ENCODE measurements around the gene RBMX. TPM values are rescaled to one million over a fixed set of nuclear protein-coding genes. Genes with fewer than 3 reads are reported as not detected.
"Not testable (repeated sequence)": the region's sequence is repeated elsewhere in the genome, so short reads cannot be mapped to it uniquely, and the experiment has no call there.

Gene RBMX
- total RNA-seq, 1 experiment from 2014 or later: 495 TPM

DNA sequence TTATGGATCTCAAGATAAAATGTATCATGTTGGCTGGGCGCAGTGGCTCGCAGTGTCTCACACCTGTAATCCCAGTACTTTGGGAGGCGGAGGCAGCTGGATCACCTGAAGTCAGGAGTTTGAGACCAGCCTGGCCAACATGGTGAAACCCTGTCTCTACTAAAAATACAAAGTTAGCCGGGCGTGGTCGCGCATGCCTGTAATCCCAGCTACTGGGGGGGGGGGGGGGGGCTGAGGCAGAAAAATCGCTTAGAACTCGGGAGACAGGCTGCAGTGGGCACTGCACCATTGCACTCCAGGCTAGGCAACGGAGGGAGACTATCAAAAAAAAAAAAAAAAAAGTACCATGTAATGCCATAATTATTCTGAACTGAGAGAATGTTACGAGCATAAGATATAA, 2.1 kb downstream of the RBMX start:
- DNase-seq (ENCODE audit: low read depth): no peak

DNA sequence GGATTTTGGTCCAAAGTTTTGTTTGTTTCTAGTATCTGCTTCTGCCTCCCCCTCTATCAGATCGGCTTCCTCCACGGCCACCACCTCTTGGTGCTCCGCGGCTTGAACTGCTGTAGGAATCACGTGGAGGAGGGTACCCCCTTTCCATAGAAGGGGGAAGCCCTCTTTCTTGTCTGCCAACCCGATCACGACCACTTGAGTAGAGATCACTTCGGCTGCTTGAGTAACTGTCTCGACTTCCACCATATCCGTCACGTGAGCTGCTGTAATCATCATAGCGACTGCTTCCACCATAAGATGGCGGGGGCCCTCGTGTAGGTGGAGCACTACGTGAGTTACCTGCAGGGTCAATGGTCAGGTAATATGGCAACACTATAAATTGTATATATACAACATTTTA, 6.4 kb downstream of the RBMX start:
- DNase-seq (ENCODE audit: low read depth): not testable (repeated sequence)

DNA sequence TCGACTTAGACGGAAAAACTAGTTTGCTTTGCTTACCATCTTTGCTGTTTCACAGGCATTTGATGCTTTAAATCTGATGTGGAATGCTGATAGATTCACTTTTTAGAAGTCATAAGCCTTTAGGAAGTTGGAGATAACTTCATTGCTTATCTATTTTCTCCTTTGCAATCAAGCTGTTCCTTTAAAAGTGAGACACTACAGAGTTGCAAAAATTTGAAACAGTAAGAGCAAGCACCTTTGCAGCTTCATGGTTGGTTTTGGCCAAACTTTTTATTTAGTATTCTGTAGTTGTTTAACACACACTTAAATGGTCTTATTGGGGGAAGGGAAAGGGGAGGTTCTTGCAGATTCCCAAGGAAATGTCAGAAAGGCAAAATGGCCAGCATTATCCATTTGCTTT, 7.3 kb downstream of the RBMX start:
- not testable (repeated sequence) for DNase-seq (ENCODE audit: low read depth)

DNA sequence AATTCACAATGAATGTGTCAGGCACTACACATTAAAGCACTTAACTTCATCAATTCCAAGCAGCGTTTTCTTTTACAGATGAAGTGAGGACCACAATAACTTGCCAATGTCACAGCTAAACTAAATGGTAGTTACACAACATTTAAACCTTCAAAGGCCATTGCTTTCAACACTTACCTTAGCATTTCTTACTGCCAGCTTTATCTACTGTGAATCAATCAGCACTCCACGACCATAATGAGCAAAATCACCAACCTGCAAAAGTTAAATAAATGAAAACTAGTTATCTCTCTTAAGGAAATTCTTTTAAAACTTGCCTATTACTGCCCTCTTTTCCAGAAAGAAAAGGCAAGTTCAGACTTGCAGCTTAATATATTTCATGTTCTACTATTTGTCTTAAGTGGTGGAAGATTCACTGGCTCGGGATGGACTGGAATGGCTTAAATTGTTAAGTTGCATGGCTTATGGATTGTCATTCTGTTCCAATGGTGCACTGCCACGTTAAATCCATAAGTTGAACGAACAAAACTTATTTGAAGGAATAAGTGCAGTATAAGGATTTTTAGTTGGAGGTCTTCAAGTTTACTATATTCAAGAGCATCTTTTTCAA, 8.3 kb downstream of the RBMX start:
- no peak for DNase-seq (ENCODE audit: low read depth)

DNA sequence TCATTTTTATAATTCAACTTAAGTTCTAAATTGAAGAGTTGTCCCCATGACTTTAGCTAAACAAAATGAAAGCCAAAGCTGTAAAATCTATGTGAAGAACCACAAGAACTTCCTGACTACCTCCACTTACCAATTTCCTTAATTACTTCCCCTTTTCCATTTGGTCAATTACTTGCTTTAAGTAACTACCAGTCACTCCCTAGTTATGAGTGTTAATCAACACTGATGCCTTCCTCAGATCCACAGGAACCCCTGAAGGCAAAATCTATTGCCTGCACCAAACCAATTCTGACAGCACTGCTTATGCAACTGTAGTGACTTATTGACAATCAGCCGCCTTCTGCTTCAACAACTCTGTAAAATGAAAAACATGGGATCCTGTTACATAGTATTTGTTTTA, 10.5 kb downstream of the RBMX start:
- no peak for DNase-seq (ENCODE audit: low read depth)

DNA sequence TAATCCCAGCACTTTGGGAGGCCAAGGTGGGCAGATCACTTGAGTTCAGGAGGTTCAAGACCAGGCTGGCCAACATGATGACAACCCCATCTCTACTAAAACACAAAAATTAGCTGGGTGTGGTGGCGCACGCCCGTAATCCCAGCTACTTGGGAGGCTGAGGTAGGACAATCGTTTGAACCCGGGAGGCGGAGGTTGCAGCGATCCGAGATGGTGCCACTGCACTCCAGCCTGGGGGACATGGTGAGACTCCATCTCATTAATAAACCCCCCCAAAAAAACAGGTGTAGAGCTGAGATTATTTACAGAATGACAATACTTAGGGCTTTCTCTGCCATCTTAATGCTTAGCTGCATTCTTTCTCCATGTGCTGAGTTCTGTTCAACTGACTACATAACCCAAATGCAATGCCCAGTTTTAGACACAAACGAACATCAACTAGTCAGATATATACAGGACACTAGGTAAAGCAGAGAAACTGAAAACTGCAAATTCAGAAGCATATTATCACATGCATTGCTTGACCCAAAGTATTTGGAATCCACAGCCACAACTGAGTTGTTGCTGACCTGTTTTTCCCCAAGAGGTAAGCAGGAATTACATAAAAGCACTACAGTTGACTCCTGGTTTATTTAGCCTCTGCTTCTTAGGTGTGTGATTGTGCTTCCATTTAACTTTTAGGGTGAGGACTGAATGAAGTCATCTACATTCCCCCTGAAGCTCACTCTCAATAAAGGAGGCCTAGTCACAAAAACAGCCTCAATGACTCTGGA, 12.1 kb downstream of the RBMX start:
- no peak for DNase-seq (ENCODE audit: low read depth)

DNA sequence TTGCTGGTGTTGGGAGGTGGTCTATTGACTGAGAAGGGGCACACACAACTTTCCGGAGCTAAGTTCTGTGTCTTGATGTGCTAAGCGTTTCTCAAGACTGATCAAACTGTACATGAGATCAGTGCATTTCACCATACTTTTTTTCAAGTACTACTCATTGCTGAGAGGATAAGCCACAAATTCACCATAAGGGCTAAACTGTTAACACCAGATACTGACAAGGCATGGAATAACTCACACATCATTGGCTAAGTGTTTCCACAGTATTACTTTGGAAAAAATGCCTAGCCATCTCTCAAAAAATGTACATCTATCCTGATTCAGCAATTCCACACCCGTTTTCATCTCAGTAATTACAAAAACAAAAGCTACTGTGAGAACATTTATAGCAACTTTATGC, 13.0 kb downstream of the RBMX start:
- no peak for DNase-seq (ENCODE audit: low read depth)

DNA sequence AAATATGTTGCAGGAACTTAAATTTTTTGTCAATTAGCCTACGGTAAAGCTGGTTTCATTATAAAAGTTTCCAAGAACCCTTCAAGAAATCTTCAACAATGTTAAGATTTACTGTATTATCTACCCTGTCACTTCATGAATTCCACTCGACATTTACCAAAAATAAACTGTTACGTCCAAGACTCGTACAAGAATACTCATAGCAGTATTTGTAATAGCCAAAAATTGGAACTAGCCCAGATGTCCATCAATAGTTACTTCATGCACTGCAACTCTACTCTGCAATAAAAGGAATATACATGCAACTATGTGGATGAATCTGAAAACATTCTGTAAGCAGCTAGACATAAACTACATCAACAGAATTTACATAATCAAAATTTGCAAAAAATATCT, 13.4 kb downstream of the RBMX start:
- no peak for DNase-seq (ENCODE audit: low read depth)

DNA sequence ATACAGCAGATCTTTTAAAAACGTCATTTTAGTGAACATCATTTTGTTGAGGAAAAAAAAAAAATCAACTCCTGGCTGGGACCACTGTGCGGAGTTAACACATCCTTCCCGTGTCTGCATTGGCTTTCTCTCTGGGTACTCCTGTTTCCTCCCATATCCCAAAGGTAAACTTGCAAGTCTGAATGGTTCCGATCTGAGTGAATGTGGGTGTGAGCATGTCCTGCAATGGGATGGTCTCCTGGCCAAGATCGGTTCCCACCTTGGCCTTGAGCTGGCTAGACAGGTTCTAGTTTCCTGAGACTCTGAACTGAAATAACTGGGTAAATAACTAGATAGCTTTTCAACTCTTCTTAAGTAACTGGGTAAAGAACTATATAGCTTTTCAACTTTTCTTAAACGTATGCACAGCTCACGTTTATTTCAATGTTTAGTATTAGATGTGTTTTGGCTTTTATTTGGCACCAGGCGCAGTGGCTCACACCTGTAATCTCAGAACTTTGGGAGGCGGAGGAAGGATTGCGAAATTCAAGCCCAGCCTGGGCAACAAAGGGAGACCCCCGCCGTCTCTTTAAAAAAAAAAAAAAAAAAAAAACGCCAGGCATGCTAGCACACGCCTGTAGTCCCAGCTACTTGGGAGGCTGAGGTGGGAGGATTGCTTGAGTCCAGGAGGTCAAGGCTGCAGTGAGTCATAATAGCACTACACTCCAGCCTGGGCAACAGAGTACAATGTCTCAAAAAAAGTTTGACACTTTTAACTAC, 14.0 kb downstream of the RBMX start:
- DNase-seq (ENCODE audit: low read depth): no peak

DNA sequence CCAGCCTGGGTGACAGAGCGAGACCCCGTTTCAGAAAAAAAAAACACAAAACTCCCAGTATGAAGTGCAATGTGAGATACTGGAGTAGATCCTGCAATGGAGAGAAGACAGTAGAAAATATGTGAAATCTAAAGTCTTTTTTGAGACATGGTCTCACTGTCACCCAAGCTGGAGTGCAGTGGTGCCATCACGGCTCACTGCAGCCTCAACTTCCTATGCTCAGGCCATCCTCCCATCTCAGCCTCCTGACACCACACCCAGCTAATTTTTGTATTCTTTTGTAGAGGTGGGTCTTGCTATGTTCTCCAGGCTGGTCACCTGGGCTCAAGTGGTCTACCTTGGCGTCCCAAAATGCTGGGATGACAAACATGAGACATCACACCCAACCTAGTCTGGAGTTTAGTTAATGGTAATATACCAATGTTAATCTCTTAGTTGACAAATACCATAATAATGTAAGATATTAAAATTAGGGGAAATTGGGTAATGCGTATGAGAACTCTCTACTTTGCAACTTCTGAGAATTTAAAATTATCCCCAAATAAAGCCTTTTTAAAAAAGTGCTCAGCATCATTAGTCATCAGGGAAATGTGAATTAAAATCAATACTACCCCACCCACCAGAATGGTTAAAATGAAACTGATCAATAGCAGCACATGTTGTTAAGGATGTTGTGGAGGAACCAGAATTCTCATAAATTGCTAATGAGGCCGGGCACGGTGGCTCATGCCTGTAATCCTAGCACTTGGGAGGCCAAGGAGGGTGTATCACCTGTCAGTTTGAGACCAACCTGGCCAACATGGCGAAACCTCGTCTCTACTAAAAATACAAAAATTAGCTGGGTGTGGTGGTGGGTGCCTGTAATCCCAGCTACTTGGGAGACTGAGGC, 15.0 kb downstream of the RBMX start:
- no peak for DNase-seq (ENCODE audit: low read depth)

DNA sequence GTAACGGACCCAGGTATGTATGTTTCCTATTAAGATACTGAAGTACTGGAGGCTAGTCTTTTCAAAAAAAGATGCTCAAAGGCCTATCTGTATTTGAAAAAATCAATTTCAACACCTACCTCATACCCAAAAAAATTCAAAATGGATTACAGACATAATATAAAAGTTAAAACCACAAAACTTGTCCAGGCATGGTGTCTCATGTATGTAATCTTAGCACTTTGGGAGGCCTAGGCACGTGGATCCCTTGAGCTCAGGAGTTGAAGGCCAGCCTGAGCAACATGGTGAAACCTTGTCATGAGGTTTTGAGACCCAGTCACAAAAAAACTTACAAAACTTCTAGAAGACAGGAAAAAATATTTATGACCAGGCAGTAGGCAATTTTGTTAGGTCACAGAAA, 16.7 kb downstream of the RBMX start:
- DNase-seq (ENCODE audit: low read depth): no peak

DNA sequence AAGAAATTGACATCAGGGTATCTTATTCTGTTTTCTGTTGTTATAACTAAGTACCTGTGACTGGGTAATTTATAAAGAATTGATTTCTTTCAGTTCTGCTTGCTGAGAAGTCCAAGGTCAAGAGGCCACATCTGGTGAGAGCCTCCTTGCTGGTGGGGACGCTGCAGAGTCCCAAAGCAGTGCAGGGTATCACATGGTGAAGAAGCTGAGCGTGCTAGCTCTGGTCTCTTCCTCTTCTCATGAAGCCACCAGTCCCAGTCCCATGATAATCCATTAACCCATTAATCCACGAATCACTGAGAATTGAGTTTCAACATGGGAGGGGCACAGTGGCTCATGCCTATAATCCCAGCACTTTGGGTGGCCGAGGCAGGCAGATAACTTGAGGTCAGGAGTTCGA, 18.0 kb downstream of the RBMX start:
- DNase-seq (ENCODE audit: low read depth): no peak

DNA sequence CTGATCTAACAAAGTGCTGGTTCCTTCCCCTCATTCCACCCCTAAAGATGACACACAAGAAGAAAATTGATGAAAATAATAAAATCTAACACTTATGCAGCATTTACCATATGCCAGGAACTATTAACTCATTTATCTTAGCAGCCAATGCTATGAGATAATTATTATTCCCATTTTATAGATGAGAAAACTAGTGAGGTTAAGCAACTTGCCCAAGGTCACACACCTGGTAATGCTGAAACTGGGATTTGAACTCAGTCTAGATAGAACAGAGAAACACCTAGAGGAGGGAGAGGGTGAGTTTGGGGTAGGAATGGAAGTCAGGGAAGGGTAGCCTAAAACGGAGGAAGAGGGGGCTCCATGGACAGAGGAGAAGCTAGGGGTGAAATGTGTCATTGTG, 18.6 kb downstream of the RBMX start:
- no peak for DNase-seq (ENCODE audit: low read depth)

DNA sequence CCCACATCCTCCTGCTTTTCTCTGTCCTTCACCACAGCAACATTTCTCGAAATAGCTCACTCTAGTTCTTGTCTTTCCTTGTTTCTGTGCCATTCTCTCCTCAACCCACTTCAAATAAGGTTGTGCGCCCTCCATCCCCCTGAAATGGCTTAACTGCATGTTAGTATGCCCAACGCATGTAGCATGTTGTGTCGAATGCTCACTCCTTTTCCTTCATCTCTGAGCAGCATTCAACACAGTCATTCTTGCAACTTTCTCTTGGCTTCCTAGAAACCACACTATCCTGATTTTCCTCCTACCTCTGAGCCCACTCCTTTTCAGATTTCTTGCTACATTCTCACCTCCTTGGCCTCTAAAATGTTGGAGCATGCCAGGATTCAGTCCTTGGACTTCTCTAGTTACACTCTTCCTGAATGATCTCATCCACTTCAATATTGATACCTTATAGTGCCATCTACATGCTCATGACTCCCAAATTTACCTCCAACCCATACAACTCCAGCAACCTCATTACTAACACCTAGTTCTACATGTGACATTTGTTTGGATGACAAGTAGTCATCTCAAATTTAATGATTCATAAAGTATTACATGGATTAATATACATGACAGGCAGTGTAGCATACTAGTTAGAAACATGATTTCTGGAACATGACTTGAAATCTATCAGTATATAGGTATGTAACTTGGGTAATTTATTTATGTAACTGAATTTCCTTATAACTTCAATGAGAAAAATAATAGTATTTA, 22.3 kb downstream of the RBMX start:
- no peak for DNase-seq (ENCODE audit: low read depth)

DNA sequence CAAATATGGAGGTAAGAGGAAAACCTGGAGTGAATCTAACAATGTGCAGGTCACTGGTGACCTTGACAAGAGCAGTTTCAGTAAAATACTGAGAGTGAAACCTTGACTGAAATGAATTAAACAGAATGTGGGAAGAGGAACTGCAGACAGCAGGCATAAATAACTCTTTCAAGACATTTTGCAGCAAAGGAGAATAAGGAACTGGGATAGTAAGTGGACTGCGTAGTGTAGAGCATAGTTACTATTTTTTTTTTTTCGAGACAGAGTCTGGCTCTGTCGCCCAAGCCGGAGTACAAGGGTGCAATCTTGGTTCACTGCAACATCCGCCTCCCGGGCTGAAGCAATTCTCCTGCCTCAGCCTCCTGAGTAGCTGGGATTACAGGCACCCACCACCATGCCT, 24.0 kb downstream of the RBMX start:
- no peak for DNase-seq (ENCODE audit: low read depth)

DNA sequence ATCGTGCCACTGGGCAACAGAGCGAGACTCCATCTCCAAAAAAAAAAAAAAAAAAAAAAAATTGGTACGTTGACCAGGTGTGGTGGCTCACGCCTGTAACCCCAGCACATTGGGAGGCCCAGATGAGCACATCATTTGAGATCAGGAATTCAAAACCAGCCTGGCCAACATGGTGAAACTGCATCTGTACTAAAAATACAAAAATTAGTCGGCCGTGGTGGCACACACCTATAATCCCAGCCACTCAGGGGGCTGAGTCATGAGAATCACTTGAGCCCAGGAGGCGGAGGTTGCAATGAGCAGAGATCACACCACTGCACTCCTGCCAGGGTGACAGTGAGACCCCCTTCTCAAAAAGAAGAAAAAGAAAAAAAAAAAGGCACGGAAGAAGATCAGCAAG, 24.5 kb downstream of the RBMX start:
- DNase-seq (ENCODE audit: low read depth): no peak

DNA sequence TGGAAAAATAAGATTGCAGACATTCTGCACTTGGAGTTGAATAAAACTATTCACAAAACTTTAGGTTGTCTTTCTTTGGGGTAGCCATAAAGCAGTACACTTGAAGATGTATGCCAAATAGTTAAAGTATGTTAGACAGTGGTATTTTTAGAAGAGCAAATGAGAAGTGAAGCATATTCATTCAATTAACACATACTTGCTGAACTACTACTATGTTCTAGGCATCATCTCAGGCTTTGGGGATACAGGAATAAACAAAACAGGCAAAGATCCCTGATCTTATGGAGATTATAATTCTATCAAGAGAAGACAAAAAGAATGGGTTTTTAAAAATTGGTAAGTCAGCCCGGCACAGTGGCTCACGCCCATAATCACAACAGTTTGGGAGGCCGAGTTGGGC, 29.0 kb downstream of the RBMX start:
- DNase-seq (ENCODE audit: low read depth): no peak

DNA sequence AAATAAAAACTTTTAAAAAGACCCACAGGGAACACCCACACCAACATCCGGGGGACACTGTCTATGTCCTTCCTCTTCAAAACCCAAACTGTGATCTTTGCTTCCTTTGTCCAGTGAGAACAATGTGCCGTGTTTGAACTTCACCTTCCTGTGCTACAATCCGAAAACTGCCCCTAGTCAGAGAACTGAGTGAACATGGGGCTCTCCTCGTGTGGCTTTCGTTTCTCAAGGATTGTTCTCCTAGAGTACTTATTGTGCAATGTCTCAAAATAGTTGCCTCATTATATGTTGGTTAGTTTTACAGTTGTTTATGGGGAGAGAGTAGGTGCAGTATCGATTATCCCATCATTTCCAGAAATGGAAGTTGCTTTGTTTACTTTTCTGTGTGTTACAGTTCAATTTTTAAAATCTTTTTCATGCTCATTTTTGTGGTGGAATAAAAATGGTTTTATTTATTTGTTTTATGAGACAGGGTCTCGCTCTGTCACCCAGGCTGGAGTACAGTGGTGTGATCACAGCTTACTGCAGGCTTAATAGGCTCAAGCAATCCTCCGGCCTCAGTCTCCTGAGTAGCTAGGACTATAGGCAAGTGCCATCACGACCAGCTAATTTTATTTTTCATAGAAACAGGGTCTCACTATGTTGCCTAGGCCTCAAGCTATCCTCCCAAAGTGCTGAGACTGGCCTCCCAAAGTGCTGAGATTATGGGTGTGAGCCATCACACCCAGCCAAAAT, 29.9 kb downstream of the RBMX start:
- no peak for DNase-seq (ENCODE audit: low read depth)

DNA sequence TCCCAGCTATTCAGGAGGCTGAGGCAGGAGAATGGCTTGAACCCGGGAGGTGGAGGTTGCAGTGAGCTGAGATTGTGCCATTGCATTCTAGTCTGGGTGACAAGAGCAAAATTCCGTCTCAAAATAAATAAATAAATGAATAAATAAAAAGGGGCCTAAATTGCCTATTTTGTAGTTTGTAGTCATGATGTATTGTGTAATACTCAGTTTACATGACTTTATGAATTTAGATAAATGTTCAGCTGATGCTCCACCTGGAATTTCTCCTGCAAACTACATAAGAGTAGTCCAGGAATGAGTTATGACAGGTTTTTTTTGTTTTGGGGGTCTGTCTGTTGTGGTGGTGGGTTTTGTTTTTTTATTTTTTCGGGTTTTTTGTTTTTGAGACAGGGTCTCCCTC, 31.1 kb downstream of the RBMX start:
- no peak for DNase-seq (ENCODE audit: low read depth)

DNA sequence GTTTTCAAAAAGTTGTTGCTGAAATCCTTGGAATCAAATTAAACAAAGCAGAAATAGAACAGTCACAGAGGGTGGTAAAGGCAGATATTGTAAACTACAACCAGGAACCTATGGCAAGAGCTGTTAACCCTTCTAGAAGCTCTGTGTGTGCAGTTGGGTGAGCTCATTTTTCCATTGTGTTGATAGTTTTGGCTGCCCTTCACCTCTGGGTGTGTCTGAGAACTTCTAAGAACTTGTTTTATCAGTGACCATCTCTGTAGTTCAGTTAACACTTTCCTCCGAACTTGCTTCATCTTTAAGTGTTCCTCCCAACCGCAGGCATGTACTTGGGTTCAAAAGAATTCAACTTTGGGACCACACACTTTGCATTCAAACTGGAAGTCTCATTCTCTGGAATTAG, 32.7 kb downstream of the RBMX start:
- DNase-seq (ENCODE audit: low read depth): no peak

DNA sequence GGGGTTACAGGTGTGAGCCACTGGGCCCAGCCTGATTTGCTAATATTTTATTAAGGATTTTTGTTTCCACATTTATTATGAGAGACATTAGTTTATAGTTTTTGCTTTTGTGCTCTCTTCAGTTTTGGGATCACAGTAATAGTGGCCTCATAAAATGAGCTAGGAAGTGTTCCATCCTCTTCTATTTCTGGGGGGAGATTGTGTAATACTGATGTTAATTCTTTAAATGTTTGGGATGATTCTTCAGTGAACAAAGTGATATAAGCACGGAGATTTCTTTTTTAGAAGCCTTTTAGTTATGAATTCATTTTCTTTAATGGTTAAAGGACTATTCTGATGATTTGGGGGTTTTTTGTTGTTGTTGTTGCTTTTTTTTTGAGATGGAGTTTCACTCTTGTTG, 41.3 kb downstream of the RBMX start:
- DNase-seq (ENCODE audit: low read depth): no peak

All from Daoy (cell line).